ENCODE data around the gene GP9.

The GP9 gene

DNA sequence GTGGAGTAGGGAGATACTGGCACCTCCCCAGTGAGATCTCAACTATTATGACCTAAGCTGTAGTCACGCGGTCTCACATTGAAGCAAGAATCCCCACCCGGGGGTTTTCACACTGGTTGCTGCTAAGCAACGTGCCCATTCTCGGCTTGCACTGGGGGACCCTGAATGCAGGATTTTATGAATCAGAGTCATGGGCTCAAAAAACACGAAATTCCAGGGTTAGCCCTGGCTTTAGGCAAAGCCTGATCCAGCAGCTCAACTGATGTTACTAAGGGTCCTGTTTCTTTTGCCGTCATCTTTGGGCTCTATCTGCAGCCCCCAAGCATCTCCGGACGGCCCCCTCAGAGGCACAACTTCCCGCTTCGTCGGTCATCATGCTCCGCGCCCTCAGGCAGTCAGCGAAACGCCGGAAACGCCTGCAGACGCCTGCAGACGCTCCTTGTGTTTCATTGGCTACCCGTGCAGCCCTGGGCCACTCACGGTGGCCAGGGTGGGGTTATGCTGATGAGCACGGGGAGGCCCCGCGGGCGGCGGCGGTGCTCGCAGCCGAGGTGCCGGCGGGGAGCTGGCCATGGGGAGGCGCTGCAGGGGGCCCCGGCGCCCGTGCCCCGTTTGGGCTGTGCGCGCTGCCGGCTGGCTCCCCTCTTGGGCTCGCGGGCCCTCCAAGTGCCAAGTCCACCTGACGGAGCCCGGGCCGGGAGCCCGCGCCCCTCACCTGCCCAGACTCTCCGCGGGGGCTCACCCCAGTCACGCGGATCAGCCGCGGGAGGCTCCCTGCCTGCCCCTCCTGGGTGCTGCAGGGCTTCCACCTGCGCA, 33.6 kb upstream of the GP9 start:
- DNase-seq (ENCODE audit: low spot score): peak; percentile 98
- TF ChIP-seq, protein P1, sequence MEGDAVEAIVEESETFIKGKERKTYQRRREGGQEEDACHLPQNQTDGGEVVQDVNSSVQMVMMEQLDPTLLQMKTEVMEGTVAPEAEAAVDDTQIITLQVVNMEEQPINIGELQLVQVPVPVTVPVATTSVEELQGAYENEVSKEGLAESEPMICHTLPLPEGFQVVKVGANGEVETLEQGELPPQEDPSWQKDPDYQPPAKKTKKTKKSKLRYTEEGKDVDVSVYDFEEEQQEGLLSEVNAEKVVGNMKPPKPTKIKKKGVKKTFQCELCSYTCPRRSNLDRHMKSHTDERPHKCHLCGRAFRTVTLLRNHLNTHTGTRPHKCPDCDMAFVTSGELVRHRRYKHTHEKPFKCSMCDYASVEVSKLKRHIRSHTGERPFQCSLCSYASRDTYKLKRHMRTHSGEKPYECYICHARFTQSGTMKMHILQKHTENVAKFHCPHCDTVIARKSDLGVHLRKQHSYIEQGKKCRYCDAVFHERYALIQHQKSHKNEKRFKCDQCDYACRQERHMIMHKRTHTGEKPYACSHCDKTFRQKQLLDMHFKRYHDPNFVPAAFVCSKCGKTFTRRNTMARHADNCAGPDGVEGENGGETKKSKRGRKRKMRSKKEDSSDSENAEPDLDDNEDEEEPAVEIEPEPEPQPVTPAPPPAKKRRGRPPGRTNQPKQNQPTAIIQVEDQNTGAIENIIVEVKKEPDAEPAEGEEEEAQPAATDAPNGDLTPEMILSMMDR (IDR thresholded peaks at IDR 0.05; ENCODE audit: extremely low read depth, insufficient read depth, missing control alignments): peak; percentile 76
- in situ Hi-C loops (cut with MboI; ENCODE audit: low pct_unique_long_range_greater_than_20kb, low sequenced_read_pairs, unreplicated experiment): no loop called here

DNA sequence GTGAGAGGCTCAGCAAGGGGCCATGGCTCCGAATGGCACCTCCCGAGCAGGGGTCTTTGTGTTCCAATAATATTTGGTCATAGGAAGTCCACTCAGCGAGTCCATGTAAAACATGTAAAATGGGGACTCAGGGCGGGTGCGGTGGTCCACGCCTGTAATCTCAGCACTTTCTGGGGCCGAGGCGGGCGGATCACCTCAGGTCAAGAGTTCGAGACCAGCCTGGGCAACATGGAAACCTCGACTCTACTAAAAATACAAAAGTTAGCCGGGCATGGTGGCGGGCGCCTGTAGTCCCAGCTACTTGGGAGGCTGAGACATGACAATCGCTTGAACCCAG, 33.1 kb upstream of the GP9 start:
- in situ Hi-C loops (cut with MboI; ENCODE audit: low pct_unique_long_range_greater_than_20kb, low sequenced_read_pairs, unreplicated experiment): no loop called here
- no peak for DNase-seq (ENCODE audit: low spot score)
- TF ChIP-seq, protein P1 (IDR thresholded peaks at IDR 0.05; ENCODE audit: extremely low read depth, insufficient read depth, missing control alignments): no peak

DNA sequence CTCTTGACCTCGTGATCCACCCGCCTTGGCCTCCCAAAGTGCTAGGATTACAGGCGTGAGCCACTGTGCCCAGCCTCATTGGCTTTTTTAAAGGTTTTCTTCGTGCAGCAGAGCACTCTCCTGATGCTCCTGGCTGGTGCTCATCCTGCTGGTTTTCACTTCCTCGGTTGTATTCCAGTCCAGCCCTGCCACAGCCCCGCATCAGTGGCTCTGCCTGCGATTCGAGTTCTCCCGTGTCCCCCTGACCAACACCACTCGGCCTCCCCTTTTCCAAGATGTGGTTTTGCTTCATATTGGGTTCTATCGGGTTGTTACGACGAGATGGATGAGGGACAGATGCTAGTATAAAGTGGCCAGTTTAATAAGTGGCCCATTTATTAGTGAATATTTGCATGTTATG, 31.7 kb upstream of the GP9 start:
- TF ChIP-seq, protein P1 (IDR thresholded peaks at IDR 0.05; ENCODE audit: extremely low read depth, insufficient read depth, missing control alignments): no peak
- no peak for DNase-seq (ENCODE audit: low spot score)
- in situ Hi-C loops (cut with MboI; ENCODE audit: low pct_unique_long_range_greater_than_20kb, low sequenced_read_pairs, unreplicated experiment): no loop called here

DNA sequence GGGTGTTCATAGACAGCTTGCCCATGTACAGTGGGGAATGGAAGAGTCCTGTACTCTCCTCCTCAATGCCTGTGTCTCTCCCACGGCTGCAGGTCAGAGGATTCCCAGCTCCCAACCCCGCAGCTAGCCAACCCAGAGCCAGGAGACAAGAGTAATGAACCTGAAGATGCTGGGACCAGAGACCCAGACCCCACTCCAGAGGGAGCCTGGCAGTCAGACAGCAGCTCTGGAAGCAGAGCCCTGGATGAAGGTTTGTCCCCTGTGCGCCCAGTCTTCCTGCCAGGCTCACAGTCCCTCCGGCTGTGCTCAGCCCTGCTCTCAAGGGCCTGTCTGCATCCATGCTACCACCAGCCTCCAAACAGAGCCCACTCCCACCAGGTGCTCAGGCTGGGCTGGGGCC, 30.0 kb upstream of the GP9 start:
- in situ Hi-C loops (cut with MboI; ENCODE audit: low pct_unique_long_range_greater_than_20kb, low sequenced_read_pairs, unreplicated experiment): no loop called here
- no peak for DNase-seq (ENCODE audit: low spot score)
- TF ChIP-seq, protein P1 (IDR thresholded peaks at IDR 0.05; ENCODE audit: extremely low read depth, insufficient read depth, missing control alignments): no peak

DNA sequence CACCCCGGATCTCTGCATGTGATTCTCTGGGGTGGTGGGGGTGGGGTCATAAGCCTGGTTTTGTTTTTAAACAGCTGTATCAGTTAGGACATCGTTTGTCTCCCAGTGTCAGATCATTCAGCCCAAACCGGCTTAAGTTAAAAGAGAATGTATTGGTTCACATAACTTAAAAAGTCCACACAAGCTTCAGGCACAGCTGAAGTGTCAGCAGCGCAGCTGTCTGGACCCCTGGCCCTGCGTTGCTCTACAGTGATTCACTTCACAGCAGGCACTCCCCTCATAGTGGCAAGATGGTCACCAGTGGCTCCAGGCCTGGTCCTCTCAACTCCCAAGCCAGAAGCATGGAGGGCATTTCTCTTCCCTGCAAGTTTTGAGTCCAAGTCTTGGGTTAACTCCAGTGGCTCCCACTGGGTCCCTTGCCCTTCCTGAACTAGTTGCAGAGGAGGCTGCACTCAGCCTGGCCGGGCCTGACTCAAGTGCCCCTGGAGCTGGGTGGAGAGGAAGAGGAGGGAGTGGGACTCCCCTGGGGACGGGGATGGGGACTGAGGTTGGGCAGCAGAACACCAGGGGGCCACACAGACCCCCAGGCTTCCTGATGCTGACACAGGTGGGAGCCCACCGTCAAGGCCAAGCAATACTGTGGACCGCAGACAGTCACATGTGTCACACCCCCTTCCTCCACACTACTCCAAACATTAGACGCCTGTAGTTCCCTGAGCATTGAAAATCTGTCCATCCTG, 28.9 kb upstream of the GP9 start:
- in situ Hi-C loops (cut with MboI; ENCODE audit: low pct_unique_long_range_greater_than_20kb, low sequenced_read_pairs, unreplicated experiment): no loop called here
- TF ChIP-seq, protein P1 (IDR thresholded peaks at IDR 0.05; ENCODE audit: extremely low read depth, insufficient read depth, missing control alignments): no peak
- no peak for DNase-seq (ENCODE audit: low spot score)

DNA sequence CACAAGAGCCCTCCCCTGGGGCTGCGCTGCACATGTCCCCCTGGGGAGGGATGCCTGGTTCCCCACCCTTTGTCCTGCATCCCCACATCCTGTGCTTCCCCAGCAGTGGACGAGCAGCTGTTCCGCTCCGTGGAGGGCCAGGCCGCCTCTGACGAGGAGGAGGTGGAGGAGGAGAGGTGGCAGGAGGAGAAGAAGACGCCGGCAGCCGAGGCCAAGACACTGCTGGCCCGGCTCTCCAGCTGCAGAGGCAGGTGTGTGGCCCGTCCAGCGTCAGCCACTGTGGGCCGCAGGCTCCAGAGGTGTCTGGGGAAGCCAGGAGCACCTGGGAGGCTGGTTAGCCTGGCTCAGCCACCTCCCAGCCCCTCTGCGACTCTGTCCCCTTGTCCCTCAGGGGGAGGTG, 27.9 kb upstream of the GP9 start:
- DNase-seq (ENCODE audit: low spot score): no peak
- TF ChIP-seq, protein P1 (IDR thresholded peaks at IDR 0.05; ENCODE audit: extremely low read depth, insufficient read depth, missing control alignments): no peak
- in situ Hi-C loops (cut with MboI; ENCODE audit: low pct_unique_long_range_greater_than_20kb, low sequenced_read_pairs, unreplicated experiment): no loop called here
